ENCODE results near the gene DEFB128.

DEFB128 gene

GRCh38 chr20:152131-152530 lies 37.4 kb downstream of the DEFB128 start:
- no peak for DNase-seq (ENCODE audit: low spot score)

GRCh38 chr20:145877-146276 lies 43.6 kb downstream of the DEFB128 start:
- no peak for DNase-seq (ENCODE audit: low spot score)

GRCh38 chr20:142290-142689 lies 47.2 kb downstream of the DEFB128 start, which contains the start of gene DEFB126:
TSS of gene DEFB126 (plus strand) at chr20:142590. CDS start at chr20:142629, 39 bp downstream.
- no peak for DNase-seq (ENCODE audit: low spot score)
